Neural progenitor cell (in vitro differentiated cells): ENCODE results near the gene GLP1R. TPM values are rescaled to one million over a fixed set of nuclear protein-coding genes. Genes with fewer than 3 reads are reported as not detected.

ENCODE experiments used
- DNase-seq: peaks from one replicate; pipeline ENCODE4 v3.0.0-alpha.2; 2016; ENCODE audit warnings: low spot score
- H2AFZ ChIP-seq: fragments of 200-600 bp; sonication (generic); replicated peaks from 2 replicates; pipeline ENCODE4 v1.6.1; 2016; ENCODE audit warnings: antibody characterized with exemption
- H3F3A ChIP-seq: fragments of 200-600 bp; sonication (generic); 2 replicates; pipeline ENCODE4 v1.6.1; 2016; ENCODE audit warnings: antibody characterized with exemption, low read depth
- H3K27ac ChIP-seq: fragments of 200-600 bp; sonication (generic); 2 replicates; pipeline ENCODE4 v1.5.1; 2016; ENCODE audit warnings: mild to moderate bottlenecking
- H3K27me3 ChIP-seq: fragments of 200-600 bp; sonication (generic); 2 replicates; pipeline ENCODE4 v1.6.1; 2016; ENCODE audit warnings: mild to moderate bottlenecking, moderate library complexity
- H3K36me3 ChIP-seq: fragments of 200-600 bp; sonication (generic); 2 replicates; pipeline ENCODE4 v1.5.1; 2016
- H3K4me1 ChIP-seq: fragments of 200-600 bp; sonication (generic); 2 replicates; pipeline ENCODE4 v1.6.1; 2016; ENCODE audit warnings: mixed run types
- H3K4me2 ChIP-seq: fragments of 200-600 bp; sonication (generic); 2 replicates; pipeline ENCODE4 v1.6.1; 2016
- H3K4me3 ChIP-seq: fragments of 200-600 bp; sonication (generic); 2 replicates; pipeline ENCODE4 v1.5.1; 2016
- H3K79me2 ChIP-seq: fragments of 200-600 bp; sonication (generic); 2 replicates; pipeline ENCODE4 v1.6.1; 2016; ENCODE audit warnings: low read depth
- H3K9ac ChIP-seq: fragments of 200-600 bp; sonication (generic); 2 replicates; pipeline ENCODE4 v1.6.1; 2016
- H3K9me3 ChIP-seq: fragments of 200-600 bp; sonication (generic); 2 replicates; pipeline ENCODE4 v1.5.1; 2016; ENCODE audit warnings: low read depth
- H4K20me1 ChIP-seq: fragments of 200-600 bp; sonication (generic); 2 replicates; pipeline ENCODE4 v1.6.1; 2016; ENCODE audit warnings: low read depth
- H3K27ac Mint-ChIP-seq: 3 replicates; pipeline ENCODE4 v1.8.0; 2021; ENCODE audit warnings: mixed read lengths
- H3K27me3 Mint-ChIP-seq: 2 replicates; pipeline ENCODE4 v1.8.0; 2022; ENCODE audit warnings: low read depth, mild to moderate bottlenecking, inconsistent platforms, moderate library complexity, mixed read lengths; ENCODE audit not compliant: insufficient read depth
- H3K36me3 Mint-ChIP-seq: 3 replicates; pipeline ENCODE4 v1.8.0; 2021; ENCODE audit warnings: mixed read lengths
- H3K4me1 Mint-ChIP-seq: 3 replicates; pipeline ENCODE4 v1.8.0; 2021; ENCODE audit warnings: mixed read lengths
- H3K4me3 Mint-ChIP-seq: 3 replicates; pipeline ENCODE4 v1.8.0; 2021; ENCODE audit warnings: mild to moderate bottlenecking, moderate library complexity, mixed read lengths
- H3K9me3 Mint-ChIP-seq: 3 replicates; pipeline ENCODE4 v1.8.0; 2020; ENCODE audit warnings: mixed read lengths
- EZH2 ChIP-seq: fragments of 200-600 bp; sonication (generic); IDR thresholded peaks from 2 replicates; pipeline ENCODE4 v1.6.1; 2017; ENCODE audit warnings: antibody characterized with exemption, mild to moderate bottlenecking, moderate library complexity
- EZH2phosphoT487 ChIP-seq: fragments of 200-600 bp; sonication (generic); IDR thresholded peaks from 2 replicates; pipeline ENCODE4 v1.6.1; 2017; ENCODE audit warnings: antibody characterized with exemption
- total RNA-seq: library from RNA; depleted of rRNA; stranded (reverse); fragments of >200 nt; gene quantifications from 2 replicates; pipeline ENCODE4 v1.2.3, GENCODE V29; 2015; ENCODE audit warnings: low replicate concordance
- TF ChIP-seq, protein P1 (sequence below): fragments of 200-600 bp; sonication (generic); IDR thresholded peaks from 2 replicates; pipeline ENCODE4 v1.5.1; 2017; ENCODE audit warnings: antibody characterized with exemption, mild to moderate bottlenecking

GLP1R gene
- total RNA-seq, 1 donor from 2014 or later, result 0.82 TPM

DNA sequence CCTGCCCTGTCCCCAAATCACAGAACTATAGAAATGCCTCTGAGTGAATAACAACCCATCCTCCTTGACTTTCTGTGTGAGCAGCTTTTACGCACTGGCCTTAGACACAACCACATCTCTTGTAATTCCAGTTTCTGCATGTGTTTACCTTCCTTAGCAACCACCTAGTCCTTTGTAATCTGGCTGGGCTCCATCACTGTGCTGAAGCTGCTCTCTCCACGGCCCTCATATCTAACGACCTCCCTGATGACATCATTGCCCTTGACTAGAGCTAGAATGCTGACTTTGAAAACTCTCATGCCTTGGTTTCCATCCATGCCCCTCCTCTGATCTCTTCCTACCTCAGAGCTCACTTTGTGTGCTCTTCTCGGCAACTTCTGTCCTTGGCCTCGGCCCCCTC, 30.5 kb upstream of the GLP1R start:
- Histone ChIP-seq H3K4me1 (no peaks in the 10 kb centered on the region), H3K9ac (no peak overlapping the region), H4K20me1 (no peaks in the 10 kb centered on the region), H3K27ac (no peak overlapping the region), H3K4me2 (no peak overlapping the region), H3K4me3 (no peak overlapping the region), H3K79me2 (no peaks in the 10 kb centered on the region), H3K36me3 (no peaks in the 10 kb centered on the region), H3F3A (no peaks in the 10 kb centered on the region), H2AFZ (no peak overlapping the region), H3K27me3 (no peaks in the 10 kb centered on the region), H3K9me3 (no peaks in the 10 kb centered on the region)
- TF ChIP-seq EZH2 (no peak), EZH2phosphoT487 (no peak)
- TF ChIP-seq, protein P1, sequence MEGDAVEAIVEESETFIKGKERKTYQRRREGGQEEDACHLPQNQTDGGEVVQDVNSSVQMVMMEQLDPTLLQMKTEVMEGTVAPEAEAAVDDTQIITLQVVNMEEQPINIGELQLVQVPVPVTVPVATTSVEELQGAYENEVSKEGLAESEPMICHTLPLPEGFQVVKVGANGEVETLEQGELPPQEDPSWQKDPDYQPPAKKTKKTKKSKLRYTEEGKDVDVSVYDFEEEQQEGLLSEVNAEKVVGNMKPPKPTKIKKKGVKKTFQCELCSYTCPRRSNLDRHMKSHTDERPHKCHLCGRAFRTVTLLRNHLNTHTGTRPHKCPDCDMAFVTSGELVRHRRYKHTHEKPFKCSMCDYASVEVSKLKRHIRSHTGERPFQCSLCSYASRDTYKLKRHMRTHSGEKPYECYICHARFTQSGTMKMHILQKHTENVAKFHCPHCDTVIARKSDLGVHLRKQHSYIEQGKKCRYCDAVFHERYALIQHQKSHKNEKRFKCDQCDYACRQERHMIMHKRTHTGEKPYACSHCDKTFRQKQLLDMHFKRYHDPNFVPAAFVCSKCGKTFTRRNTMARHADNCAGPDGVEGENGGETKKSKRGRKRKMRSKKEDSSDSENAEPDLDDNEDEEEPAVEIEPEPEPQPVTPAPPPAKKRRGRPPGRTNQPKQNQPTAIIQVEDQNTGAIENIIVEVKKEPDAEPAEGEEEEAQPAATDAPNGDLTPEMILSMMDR, result no peak
- no peak for DNase-seq
- no peaks in the 10 kb centered on the region for H3K4me1 Mint-ChIP-seq
- H3K36me3 Mint-ChIP-seq, result no peaks in the 10 kb centered on the region
- H3K27me3 Mint-ChIP-seq, result peaks cover 2% of the 10 kb centered on the region
- peaks cover 3% of the 10 kb centered on the region for H3K9me3 Mint-ChIP-seq
- no peak overlapping the region for H3K27ac Mint-ChIP-seq
- H3K4me3 Mint-ChIP-seq, result no peak overlapping the region

DNA sequence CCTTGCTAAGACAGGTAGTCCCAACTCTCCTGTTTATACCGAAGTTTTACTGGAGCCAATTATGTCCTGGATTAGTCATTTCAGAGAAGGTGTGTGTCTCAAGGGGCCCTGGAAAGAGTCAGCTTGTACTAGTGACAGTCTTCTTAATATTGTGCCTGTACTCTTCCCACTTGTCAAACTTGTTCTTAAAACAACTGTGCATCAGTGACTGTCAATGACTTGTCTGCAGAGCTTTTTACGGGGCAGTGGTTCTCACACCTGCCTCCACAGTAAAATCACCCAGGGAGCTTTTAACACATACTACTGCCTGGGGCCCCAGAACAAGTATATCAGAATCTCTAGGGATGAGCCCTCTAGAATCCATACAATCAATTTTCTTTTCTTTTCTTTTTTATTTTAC, 28.4 kb upstream of the GLP1R start:
- Mint-ChIP-seq H3K4me3 (no peak overlapping the region), H3K4me1 (no peaks in the 10 kb centered on the region), H3K9me3 (no peaks in the 10 kb centered on the region), H3K36me3 (no peaks in the 10 kb centered on the region), H3K27ac (no peak overlapping the region), H3K27me3 (no peaks in the 10 kb centered on the region)
- no peak overlapping the region for H3K4me2 ChIP-seq
- H3F3A ChIP-seq, result no peaks in the 10 kb centered on the region
- no peaks in the 10 kb centered on the region for H3K4me1 ChIP-seq
- DNase-seq, result no peak
- H3K9me3 ChIP-seq, result no peaks in the 10 kb centered on the region
- no peak overlapping the region for H3K4me3 ChIP-seq
- no peak for TF ChIP-seq EZH2
- no peak for TF ChIP-seq EZH2phosphoT487
- TF ChIP-seq, protein P1, result no peak
- no peak overlapping the region for H3K27ac ChIP-seq
- H3K36me3 ChIP-seq, result no peaks in the 10 kb centered on the region
- H3K79me2 ChIP-seq, result no peaks in the 10 kb centered on the region
- H4K20me1 ChIP-seq, result no peaks in the 10 kb centered on the region
- no peak overlapping the region for H2AFZ ChIP-seq
- no peaks in the 10 kb centered on the region for H3K27me3 ChIP-seq
- no peak overlapping the region for H3K9ac ChIP-seq

- H3K27me3 ChIP-seq, result no peaks in the 10 kb centered on the region
- H2AFZ ChIP-seq, result no peak overlapping the region
- no peak overlapping the region for H3K4me2 ChIP-seq
- H3K36me3 ChIP-seq, result no peaks in the 10 kb centered on the region
- H3F3A ChIP-seq, result no peaks in the 10 kb centered on the region
- no peaks in the 10 kb centered on the region for H3K4me1 ChIP-seq
- Mint-ChIP-seq H3K27me3 (no peaks in the 10 kb centered on the region), H3K9me3 (no peaks in the 10 kb centered on the region), H3K4me3 (no peak overlapping the region), H3K4me1 (no peaks in the 10 kb centered on the region), H3K27ac (no peak overlapping the region), H3K36me3 (no peaks in the 10 kb centered on the region)
- no peak for DNase-seq
- H3K4me3 ChIP-seq, result no peak overlapping the region
- no peaks in the 10 kb centered on the region for H3K79me2 ChIP-seq
- H4K20me1 ChIP-seq, result no peaks in the 10 kb centered on the region
- no peak overlapping the region for H3K27ac ChIP-seq
- TF ChIP-seq EZH2phosphoT487, result no peak
- TF ChIP-seq, protein P1, result no peak
- TF ChIP-seq EZH2, result no peak
- H3K9ac ChIP-seq, result no peak overlapping the region
- H3K9me3 ChIP-seq, result no peaks in the 10 kb centered on the region
Measured at GRCh38 chr6:39021041-39021440, 27.5 kb upstream of the GLP1R start.

DNA sequence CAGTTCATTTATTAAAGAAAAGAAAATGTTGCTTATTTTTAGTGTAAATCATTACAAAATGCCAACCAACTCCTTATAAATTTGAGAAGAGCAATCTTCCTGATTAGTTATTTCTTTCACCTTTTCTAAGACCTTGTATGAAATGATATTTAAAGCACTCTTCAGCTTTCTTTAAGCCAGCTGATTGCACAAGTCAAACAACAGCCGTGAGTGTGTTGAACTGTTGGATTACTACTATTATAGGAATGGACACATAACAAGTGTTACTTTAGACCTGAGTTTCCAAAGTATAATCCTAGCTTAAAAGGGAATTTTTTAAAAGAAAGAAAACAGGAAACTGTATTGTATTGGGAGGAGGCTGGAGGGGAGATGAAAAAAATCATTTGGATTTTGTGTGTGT, 26.8 kb upstream of the GLP1R start:
- no peak overlapping the region for H2AFZ ChIP-seq
- H4K20me1 ChIP-seq, result no peaks in the 10 kb centered on the region
- H3K9ac ChIP-seq, result no peak overlapping the region
- H3K9me3 ChIP-seq, result no peaks in the 10 kb centered on the region
- no peaks in the 10 kb centered on the region for H3K36me3 ChIP-seq
- no peak for DNase-seq
- Mint-ChIP-seq H3K27me3 (no peaks in the 10 kb centered on the region), H3K4me1 (no peaks in the 10 kb centered on the region), H3K9me3 (no peaks in the 10 kb centered on the region), H3K27ac (no peak overlapping the region), H3K4me3 (no peak overlapping the region), H3K36me3 (no peaks in the 10 kb centered on the region)
- H3F3A ChIP-seq, result no peaks in the 10 kb centered on the region
- no peak overlapping the region for H3K27ac ChIP-seq
- H3K27me3 ChIP-seq, result no peaks in the 10 kb centered on the region
- no peak overlapping the region for H3K4me3 ChIP-seq
- H3K4me2 ChIP-seq, result no peak overlapping the region
- no peaks in the 10 kb centered on the region for H3K4me1 ChIP-seq
- H3K79me2 ChIP-seq, result no peaks in the 10 kb centered on the region
- TF ChIP-seq EZH2phosphoT487 (no peak), EZH2 (no peak)
- TF ChIP-seq, protein P1, result no peak
